Breast epithelium (tissue), 3 donors: ENCODE results near the gene CRLF2.

Source experiments
- POLR2A ChIP-seq: fragments of 450-650 bp; IDR thresholded peaks from one replicate; pipeline ENCODE4 v1.6.1; 2016; ENCODE audit warnings: antibody characterized with exemption, mild to moderate bottlenecking, moderate library complexity
- TF ChIP-seq, protein P1 (sequence below), 3 donors: fragments of 450-650 bp; IDR thresholded peaks; one replicate each; pipeline ENCODE4 v1.5.1; 2016 to 2017; ENCODE audit warnings: antibody characterized with exemption in 3 of 3, mild to moderate bottlenecking in 3 of 3, moderate library complexity in 3 of 3

DNA sequence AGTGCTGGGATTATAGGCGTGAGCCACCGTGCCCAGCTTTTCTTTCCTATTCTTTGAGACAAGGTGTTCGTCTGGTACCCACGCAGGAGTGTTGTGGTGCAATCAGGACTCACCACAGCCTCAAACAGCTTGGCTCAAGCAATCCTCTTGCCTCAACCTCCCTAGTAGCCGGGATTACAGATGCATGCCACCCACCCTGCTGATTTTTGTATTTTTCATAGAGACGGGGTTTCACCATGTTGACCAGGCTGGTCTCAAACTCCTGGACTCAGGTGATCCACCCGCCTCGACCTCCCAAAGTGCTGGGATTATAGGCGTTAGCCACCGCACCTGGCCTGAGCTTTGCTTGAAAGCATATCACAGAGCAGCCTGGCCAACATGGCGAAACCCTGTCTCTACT is 1.5 kb upstream of the CRLF2 start:
- TF ChIP-seq, protein P1, sequence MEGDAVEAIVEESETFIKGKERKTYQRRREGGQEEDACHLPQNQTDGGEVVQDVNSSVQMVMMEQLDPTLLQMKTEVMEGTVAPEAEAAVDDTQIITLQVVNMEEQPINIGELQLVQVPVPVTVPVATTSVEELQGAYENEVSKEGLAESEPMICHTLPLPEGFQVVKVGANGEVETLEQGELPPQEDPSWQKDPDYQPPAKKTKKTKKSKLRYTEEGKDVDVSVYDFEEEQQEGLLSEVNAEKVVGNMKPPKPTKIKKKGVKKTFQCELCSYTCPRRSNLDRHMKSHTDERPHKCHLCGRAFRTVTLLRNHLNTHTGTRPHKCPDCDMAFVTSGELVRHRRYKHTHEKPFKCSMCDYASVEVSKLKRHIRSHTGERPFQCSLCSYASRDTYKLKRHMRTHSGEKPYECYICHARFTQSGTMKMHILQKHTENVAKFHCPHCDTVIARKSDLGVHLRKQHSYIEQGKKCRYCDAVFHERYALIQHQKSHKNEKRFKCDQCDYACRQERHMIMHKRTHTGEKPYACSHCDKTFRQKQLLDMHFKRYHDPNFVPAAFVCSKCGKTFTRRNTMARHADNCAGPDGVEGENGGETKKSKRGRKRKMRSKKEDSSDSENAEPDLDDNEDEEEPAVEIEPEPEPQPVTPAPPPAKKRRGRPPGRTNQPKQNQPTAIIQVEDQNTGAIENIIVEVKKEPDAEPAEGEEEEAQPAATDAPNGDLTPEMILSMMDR (IDR thresholded peaks at IDR 0.05): no peak
- no peak for TF ChIP-seq POLR2A
